PC-9 (cell line): ENCODE measurements around the gene ZDHHC16.

Experiments
- EZH2 ChIP-seq: fragments of 200-600 bp; sonication (generic); IDR thresholded peaks from 2 replicates; pipeline ENCODE4 v1.8.0; 2017; ENCODE audit warnings: antibody characterized with exemption, low read depth
- TF ChIP-seq, protein P1 (sequence below): fragments of 200-600 bp; sonication (generic); conservative IDR thresholded peaks from 2 replicates; pipeline ENCODE4 v1.6.1; 2017; ENCODE audit warnings: mixed run types, antibody characterized with exemption, mild to moderate bottlenecking, moderate library complexity

DNA sequence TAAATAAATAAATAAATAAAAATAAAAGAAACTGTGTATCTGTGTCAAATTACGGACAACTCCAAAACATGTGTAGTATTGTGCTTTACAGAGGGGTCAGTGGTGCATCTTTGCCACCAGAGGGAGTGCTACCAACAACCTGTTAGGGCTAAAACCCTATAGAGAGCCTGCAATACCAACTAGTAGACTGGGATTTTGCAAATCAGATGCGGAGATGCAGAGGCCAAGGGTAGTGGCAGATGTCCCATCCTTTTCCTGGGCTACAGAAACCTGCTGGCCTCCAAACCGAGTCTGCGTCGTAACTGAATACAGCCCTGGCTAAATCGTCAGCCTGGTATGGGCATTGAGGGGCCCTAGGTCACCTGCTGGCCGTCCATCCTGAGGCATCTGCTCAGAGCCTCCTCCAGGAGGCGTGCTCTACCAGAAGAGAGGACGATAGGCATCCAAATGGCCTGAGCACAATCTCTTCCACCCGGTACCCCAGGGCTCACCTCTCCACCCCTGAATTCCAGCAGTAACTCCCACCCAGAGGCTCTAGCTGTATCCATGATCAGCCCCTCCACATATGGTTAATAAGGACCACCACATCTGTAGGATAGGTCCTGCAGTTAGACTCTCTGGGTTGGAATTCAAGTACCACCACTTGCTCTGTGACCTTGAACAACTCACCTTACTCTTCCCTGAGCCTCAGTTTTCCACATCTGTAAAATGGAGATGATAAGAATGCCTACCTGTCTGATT, 38.6 kb upstream of the ZDHHC16 start:
- TF ChIP-seq, protein P1, sequence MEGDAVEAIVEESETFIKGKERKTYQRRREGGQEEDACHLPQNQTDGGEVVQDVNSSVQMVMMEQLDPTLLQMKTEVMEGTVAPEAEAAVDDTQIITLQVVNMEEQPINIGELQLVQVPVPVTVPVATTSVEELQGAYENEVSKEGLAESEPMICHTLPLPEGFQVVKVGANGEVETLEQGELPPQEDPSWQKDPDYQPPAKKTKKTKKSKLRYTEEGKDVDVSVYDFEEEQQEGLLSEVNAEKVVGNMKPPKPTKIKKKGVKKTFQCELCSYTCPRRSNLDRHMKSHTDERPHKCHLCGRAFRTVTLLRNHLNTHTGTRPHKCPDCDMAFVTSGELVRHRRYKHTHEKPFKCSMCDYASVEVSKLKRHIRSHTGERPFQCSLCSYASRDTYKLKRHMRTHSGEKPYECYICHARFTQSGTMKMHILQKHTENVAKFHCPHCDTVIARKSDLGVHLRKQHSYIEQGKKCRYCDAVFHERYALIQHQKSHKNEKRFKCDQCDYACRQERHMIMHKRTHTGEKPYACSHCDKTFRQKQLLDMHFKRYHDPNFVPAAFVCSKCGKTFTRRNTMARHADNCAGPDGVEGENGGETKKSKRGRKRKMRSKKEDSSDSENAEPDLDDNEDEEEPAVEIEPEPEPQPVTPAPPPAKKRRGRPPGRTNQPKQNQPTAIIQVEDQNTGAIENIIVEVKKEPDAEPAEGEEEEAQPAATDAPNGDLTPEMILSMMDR, result peak; percentile 67
- no peak for TF ChIP-seq EZH2
